Jurkat, Clone E6-1 (cell line): ENCODE data around the gene LRRC75A. TPM values are rescaled to one million over a fixed set of nuclear protein-coding genes. Genes with fewer than 3 reads are reported as not detected.
"Not testable (repeated sequence)": the region's sequence is repeated elsewhere in the genome, so short reads cannot be mapped to it uniquely, and the experiment has no call there.

ENCODE experiments used
- DNase-seq: peaks from one replicate; pipeline ENCODE4 v3.0.0-alpha.2; 2011; ENCODE audit warnings: low read depth, low spot score
- H3K4me3 ChIP-seq: 2 replicates; pipeline ENCODE4 v1.5.1; 2011; ENCODE audit warnings: mild to moderate bottlenecking, low read length, control low read depth, moderate library complexity
- polyA plus RNA-seq: library from polyadenylated mRNA; unstranded; fragments of >200 nt; gene quantifications from one replicate; pipeline ENCODE4 v1.2.1, GENCODE V29; 2012; ENCODE audit warnings: missing spikeins; ENCODE audit not compliant: insufficient read length, insufficient read depth

LRRC75A gene, protein sequence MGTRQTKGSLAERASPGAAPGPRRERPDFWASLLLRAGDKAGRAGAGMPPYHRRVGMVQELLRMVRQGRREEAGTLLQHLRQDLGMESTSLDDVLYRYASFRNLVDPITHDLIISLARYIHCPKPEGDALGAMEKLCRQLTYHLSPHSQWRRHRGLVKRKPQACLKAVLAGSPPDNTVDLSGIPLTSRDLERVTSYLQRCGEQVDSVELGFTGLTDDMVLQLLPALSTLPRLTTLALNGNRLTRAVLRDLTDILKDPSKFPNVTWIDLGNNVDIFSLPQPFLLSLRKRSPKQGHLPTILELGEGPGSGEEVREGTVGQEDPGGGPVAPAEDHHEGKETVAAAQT
- 8.6 TPM for polyA plus RNA-seq

DNA sequence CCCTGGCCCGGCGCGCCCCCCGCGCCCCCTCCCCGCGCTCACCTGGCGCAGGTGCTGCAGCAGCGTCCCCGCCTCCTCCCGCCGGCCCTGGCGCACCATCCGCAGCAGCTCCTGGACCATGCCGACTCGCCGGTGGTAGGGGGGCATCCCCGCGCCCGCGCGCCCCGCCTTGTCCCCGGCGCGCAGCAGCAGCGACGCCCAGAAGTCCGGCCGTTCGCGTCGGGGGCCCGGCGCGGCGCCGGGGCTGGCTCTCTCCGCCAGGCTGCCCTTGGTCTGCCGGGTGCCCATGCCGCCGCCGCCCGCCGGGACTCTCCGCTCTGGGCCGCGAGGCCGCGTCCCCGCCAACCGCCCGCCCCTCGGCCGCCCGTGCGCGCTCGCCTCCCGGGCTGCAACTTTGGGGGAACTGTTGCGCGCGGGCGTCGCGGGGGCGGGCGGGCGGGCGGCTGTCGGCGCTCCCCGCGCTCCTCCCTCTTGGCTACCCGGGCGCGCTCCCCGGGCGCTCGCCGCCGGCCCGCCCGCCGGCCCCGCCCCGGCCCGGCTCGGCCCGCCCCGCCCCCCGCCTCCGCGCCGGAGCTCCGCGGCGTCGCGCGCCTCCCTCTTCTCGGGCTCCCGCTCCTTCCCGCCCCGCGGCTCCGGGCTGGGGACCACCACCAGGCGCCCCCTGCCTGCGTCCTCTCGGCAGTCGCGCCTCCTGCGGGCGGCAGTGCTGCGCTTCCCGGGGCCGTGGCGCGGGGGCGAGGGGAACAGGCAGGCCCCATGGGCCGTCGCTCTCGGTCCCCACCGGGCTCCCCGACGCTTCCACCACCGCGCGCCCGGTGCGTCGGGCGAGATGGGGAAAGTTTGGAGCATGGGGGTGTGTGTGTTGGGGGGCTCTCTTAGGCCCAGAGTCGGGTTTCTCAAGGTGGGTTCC lies at the start of gene LRRC75A:
Gene LRRC75A (minus strand): TSS at position 491 of the 910 bp plus-strand sequence. CDS start 203 bp downstream, at position 288.
- H3K4me3 ChIP-seq: peak within 1 kb of the TSS; percentile 45
- peak; percentile 24 for DNase-seq

GRCh38 chr17:16537130-16537458 lies 45.1 kb upstream of the LRRC75A start:
- H3K4me3 ChIP-seq: no peak overlapping the region

GRCh38 chr17:16534236-16534635 lies 42.2 kb upstream of the LRRC75A start:
- H3K4me3 ChIP-seq: no peak overlapping the region
- no peak for DNase-seq

More at GRCh38 chr17:16537130-16537458, 45.1 kb upstream of the LRRC75A start:
- no peak for DNase-seq

DNA sequence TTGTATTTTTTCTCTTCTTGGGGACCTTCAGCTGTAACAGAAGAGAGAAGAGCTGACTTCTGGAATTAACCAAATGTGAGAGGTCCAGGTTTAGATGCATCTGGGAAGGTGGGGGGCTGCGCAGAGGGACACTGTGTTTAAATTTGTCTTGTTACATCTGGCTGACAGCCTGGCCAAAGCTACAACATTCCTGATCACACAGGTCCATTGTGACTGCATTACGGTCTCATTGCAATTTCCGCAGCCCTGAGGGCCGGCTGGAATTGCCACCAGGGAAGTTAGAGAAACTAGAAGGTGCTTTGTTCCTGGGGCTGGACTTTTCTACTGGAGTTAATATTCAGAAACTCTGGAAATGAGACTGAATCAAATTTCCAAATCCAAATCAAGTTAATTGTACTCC lies 37.9 kb upstream of the LRRC75A start:
- no peak for DNase-seq
- no peak overlapping the region for H3K4me3 ChIP-seq

- no peak overlapping the region for H3K4me3 ChIP-seq
- DNase-seq: no peak
Observed at GRCh38 chr17:16527298-16527697, 35.3 kb upstream of the LRRC75A start.

GRCh38 chr17:16525556-16525955 lies 33.6 kb upstream of the LRRC75A start:
- DNase-seq: not testable (repeated sequence)

DNA sequence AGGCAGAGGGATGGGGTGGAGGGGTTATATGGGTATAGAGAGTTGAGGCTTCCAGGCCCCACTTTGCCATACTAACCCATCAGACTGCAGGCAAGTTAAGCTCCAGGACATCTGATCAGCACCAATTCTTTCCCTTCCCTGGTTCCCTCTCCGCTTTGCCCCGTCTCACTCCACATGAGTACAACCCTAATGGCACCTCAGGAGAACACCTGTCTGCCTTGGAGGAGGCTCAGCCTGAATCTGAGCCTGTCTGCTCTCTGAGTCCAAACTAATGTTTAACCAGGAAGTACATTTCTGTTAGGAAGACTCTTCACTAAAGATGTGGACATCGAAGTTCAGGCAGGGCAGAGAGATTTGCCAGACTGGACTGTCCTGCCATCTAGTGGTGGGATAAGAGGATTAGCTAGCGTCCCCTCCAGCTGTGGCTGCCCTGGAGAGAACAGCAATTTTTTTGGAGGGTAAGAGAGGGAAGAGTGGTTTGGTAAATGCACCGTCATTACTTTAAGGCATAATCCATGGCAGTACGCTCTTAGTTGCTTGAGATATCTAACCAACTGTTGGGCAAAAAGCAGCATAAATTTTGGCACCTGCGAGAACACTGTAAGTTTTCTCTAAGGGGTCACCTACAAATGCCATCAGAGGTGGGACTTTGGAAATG lies 29.2 kb upstream of the LRRC75A start:
- no peak overlapping the region for H3K4me3 ChIP-seq
- DNase-seq: peak; percentile 69

More at GRCh38 chr17:16525556-16525955, 33.6 kb upstream of the LRRC75A start:
- H3K4me3 ChIP-seq: not testable (repeated sequence)

DNA sequence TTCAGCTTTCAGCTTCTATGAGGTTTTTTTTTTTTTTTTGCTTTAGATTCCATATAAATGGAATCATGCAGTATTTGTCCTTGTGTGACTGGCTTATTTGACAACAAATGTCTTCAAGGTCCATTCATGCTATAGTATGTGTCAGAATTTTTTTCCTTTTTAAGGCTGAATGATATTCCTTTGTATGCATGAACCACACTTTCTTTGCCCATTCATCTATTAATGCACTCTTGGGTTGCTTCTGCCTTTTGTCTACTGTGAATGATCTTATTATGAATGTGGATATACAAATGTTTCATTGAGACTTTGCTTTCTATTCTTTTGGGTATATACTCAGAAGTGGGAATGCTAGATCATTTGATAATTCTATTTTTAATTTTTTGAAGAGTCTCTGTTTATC lies 27.0 kb upstream of the LRRC75A start:
- no peak for DNase-seq
- H3K4me3 ChIP-seq: no peak overlapping the region

GRCh38 chr17:16517477-16517876 lies 25.5 kb upstream of the LRRC75A start:
- H3K4me3 ChIP-seq: no peak overlapping the region
- no peak for DNase-seq

DNA sequence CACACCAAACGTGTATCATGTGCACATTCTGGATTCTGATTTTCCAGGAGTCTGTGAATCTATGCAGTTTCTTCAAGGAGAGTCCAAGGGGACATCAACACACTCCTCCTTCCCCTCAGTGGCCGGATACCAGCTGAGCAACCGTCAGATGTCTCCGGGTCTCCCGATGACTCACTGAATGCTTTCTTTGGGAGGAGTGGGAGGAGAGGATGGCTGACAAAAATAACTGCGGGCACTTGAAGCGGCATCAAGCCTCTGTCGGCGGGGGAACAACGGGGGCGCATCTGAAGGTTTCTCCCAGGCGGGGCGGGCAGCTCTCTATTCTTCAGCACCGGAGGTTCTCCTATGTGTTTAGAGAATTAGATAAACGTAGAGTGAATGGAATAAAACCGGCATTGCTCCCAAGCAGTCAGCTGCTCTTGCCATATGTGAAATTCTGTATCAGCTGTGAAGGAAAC lies 24.6 kb upstream of the LRRC75A start:
- no peak for DNase-seq
- no peak overlapping the region for H3K4me3 ChIP-seq

DNA sequence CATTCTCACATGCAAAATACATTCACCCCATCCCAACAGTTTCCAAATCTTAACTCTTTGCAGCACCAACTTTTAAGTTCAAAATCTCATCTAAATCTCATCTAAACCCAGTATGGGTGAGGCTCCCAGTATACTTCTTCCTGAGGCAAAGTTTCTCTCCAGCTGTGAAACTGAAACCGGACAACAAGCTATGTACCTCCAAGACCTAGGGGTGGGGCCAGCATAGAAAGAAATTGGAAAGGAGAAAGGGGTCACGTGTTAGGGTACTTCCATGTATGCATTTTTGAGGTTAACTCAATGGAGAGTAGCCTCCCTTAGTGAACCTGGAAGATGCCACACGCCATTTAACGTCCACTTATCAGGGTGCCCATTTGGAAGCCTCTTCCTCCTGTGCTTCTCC lies 23.9 kb upstream of the LRRC75A start:
- DNase-seq: no peak
- no peak overlapping the region for H3K4me3 ChIP-seq

DNA sequence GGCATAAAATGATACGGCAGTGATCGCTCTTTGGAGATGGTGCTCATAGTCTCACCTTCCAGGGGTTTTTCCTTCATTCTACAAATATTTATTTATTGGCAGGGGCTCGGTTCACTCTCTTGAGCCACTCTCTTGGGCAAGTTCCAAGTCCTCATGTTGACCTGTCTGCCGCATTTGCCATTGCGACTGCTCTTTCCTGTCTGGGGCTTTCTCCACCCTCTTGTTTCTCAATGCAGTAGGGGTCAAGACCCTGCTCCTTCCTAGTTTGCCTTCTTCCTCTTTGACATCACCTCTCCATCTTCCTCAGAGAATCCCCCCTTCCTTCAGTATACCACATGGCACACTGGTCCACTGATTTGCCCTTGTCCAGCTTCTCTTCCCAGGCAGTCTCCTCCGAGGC lies 21.9 kb upstream of the LRRC75A start:
- H3K4me3 ChIP-seq: no peak overlapping the region
- no peak for DNase-seq

DNA sequence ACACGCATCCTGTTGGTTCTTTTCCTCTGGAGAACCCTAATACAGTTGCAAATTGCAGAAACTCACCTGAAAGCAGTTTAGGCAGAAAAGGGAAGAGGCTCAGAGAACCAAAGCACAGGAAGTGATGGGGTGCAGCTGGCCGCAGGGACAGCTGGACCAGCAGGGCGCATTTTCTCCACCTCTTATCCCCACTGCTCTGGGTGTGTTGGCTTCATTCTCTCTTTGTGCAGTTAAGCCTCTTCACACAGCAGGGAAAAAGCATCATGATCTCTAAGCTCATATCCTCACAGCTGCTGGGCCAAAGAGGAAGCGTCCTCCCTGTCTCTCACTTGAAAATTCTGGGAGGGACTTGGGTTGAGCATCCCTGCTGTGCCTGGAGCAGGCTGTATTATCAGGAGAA lies 20.0 kb upstream of the LRRC75A start:
- DNase-seq: no peak
- H3K4me3 ChIP-seq: no peak overlapping the region

GRCh38 chr17:16511593-16511992 lies 19.6 kb upstream of the LRRC75A start:
- no peak overlapping the region for H3K4me3 ChIP-seq

DNA sequence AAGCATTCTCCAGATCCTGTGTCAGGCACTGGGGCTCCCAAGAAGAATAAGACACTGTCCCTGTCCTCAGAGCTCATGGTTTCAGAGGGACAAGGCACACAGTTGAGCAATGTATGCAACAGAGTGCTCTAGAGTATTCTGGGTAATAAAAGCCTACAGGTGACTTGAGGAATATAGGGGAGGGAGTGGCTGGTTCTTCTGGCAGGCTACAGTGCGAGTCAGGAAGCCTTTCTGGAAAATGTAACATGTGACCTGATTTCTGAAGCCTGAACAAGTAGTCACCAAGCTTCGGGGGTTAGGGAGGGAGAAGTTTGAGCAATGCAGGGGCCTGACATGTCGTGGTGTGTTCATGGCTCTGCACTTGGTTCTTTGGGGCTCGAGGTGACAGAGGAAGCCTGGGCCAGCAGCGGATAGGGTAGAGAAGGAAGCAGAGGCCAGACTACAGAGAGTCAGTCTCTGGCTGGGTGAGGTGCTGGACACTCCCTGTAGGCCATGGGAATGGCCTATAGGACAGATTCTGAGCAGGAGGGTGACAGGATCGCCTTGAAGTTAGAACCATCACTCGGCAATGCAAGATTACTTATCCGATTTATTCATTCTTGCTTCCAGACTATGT lies 16.0 kb upstream of the LRRC75A start:
- no peak overlapping the region for H3K4me3 ChIP-seq
- no peak for DNase-seq

More at GRCh38 chr17:16511593-16511992, 19.6 kb upstream of the LRRC75A start:
- no peak for DNase-seq

DNA sequence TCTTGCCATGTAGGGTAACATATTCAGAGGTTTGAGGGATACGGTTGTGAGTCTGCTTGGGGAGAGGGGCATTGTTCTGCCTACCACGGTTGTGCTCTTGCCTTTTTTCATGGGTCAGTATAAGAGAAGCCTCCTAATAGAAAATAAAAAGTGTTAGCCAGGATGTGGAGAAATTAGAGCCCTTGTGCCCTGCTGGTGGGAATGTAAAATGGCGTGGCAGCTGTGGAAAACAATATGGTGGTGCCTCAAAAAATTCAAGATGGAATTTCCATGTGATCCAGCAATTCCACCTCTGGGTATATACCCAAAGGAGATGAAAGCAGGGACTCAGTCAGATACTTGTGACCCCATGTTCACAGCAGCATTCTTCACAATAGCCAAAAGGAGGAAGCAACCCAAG lies 14.2 kb upstream of the LRRC75A start:
- no peak for DNase-seq
- no peak overlapping the region for H3K4me3 ChIP-seq

DNA sequence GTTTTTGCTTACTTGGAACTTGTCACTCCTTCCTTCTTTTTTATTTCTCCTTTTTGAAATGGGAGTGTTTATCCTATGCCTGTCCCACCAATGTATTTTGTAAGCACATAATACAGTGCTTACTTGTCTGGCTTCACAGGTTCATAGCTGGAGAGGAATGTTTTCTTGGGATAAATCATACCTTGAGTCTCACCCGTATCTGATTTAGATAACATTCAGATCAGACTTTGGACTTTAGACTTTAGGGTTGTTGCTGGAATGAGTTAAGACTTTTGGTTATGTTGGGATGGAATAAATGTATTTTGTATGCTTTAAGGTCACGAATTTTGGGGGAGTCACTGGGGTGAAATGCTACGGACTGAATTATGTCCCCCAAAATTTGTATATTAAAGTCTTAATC lies 13.0 kb upstream of the LRRC75A start:
- no peak overlapping the region for H3K4me3 ChIP-seq
- no peak for DNase-seq

- no peak for DNase-seq
- no peak overlapping the region for H3K4me3 ChIP-seq
Observed at GRCh38 chr17:16496820-16497489, 5.0 kb upstream of the LRRC75A start.
